C4-2B (cell line): Measurements from ENCODE around the gene ZFR.

Experiments
- H3K27ac ChIP-seq: fragments of 450-650 bp; 2 replicates; pipeline ENCODE4 v1.5.1; 2017
- CTCF ChIP-seq: fragments of 450-650 bp; conservative IDR thresholded peaks from 2 replicates; pipeline ENCODE4 v1.5.1; 2017; ENCODE audit warnings: mild to moderate bottlenecking
- ZFX ChIP-seq: fragments of 450-650 bp; IDR thresholded peaks from 2 replicates; pipeline ENCODE4 v1.6.1; 2017

The ZFR gene

DNA sequence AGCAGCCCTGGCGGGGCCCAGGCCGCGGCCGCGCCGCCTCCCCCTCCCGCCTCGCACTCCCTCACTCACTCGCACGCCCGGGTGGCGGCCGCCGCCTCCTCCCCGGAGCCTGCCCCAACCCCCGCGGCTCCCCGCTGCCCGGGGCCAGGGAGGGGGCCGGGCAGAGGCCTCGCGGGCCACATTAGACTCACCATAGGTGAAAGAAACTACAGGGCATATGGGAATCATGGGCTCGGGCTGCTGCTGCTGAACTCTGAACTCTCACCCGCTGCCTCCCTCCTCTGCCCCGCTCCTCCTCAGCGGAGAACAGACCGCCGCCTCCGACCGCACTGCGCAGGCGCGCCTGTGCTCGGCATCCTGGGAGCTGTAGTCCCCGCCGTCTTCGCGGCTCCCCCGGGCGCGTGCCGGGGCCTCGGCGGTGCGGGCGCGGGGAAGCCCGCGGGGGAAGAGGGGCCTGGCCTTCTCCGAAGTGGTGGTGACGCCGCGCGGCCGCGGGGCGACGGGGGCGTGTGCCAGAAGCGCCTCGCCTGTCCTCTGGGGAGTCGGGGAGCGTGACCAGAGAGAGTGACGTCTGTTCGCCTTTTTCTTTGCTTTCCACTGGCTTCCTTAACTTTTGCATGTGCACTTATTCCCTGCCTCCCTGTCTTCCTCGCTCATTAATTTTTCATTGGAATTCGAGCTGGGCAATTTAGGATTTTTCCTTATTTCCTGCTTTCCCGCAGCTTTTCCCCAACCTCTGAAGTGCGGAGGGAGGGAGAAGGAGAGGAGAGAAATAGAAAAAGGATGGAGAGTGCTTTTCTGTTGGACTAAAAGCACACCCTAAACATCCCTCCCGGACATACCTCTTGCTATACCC, at the start of gene ZFR:
TSS of gene ZFR (minus strand) at position 310 of the 856 bp plus-strand sequence. CDS start at position 228, 82 bp downstream.
- TF ChIP-seq ZFX = peak; percentile 51; the same call in 1 of the 2 replicates
- TF ChIP-seq CTCF = no peak

DNA sequence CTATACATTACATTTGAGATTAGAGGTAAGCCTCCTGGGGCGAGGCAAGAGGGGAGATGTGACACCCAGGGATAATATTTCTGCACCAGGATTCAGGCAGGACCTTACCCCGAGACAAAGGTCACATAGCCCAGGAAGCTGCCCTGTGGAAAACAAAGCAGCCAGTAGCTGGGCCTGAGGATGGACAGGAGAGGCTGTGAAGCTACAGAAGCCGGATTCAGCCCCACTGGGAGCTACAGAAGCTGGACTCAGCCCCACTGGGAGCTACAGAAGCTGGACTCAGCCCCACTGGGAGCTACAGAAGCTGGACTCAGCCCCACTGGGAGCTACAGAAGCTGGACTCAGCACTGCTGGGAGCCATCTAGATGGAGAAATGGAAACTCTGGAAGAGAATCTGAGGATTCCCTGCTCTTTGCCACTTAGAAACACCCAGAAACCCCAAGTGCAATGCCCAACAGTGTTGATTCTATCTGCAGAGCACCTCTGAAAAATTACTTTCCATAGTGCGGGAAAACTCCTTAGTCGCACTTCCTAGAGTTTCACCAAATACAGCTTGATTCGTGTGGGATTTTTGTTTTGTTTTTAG, 46.5 kb upstream of the ZFR start:
- TF ChIP-seq ZFX (no peak), CTCF (no peak)
- no peak overlapping the region for H3K27ac ChIP-seq

More for the DNA sequence above, at the start of gene ZFR:
- H3K27ac ChIP-seq = peak within 1 kb of the TSS; percentile 94

GRCh38 chr5:32489791-32490562, 45.4 kb upstream of the ZFR start:
- H3K27ac ChIP-seq = no peak overlapping the region
- TF ChIP-seq ZFX (no peak), CTCF (peak; percentile 87)

DNA sequence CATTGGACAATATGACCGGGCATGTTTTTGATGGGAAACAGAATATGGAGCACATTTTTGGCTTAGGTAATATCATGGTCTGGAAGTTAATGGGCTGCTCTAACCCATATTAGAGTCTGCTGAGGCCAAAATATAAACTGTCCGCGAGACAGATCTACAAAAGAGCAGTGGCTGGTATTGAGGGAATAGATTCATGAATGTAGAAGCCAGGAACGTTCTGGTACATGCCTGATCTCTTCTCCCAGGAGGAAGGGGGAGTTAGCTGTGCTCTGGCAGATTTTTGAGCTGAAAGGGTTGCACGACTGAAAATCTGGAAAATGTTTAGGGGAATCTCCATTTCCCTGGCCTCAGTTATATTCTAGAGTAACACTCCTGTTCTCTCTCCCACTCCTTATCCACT, 42.9 kb upstream of the ZFR start:
- TF ChIP-seq ZFX (no peak), CTCF (no peak)
- no peak overlapping the region for H3K27ac ChIP-seq

- TF ChIP-seq ZFX (no peak), CTCF (no peak)
- H3K27ac ChIP-seq = no peak overlapping the region
Measured at GRCh38 chr5:32487008-32487407, 42.5 kb upstream of the ZFR start.

DNA sequence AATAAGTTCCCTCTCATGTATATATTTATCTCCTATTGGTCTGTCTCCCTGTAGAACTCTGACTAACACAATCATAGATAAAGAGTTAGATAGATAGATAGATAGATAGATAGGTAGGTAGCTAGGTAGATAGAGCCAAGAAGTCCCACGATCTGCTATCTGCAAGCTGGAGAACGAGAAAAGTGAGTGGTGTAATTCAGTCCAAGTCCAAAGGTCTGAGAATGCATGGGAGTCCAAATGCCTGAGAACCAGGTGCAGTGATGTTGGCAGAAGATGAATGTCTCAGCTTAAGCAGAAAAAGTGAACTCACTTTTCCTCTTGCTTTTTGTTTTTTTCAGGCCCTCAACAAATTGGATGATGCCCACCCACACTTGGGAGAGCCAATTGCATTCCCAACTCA, 37.7 kb upstream of the ZFR start:
- no peak overlapping the region for H3K27ac ChIP-seq
- TF ChIP-seq CTCF (no peak), ZFX (no peak)

DNA sequence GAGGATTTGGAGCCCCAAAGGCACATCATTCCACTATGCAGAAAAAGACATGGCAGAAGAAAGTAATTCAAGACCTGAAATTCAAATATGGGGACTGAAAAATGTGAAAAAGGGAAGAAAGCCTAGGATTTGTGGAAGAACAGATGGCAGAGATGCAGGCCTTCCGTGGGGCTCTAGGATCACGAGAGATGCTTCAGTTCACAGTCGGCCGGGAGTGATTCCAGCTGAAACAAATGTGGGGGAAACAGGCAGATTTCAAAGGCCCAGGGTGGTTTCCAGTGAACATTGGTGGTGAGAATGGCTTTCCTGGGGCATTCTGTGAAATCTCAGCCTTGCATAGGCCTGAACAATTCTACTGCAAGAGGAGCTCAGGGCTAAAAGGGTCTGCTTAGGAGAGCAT, 34.6 kb upstream of the ZFR start:
- TF ChIP-seq CTCF = no peak
- TF ChIP-seq ZFX = no peak

More for the DNA sequence above, 34.6 kb upstream of the ZFR start:
- no peak overlapping the region for H3K27ac ChIP-seq
